Mucosa of descending colon (tissue), 3 donors: ENCODE data around the gene PPP1R17. TPM values are rescaled to one million over a fixed set of nuclear protein-coding genes. Genes with fewer than 3 reads are reported as not detected.

Source experiments
- ATAC-seq: fragments of 200-7000 bp; cut with Tn5 transposase; one replicate; pipeline ENCODE4 v1.9.1; 2020; ENCODE audit warnings: mild to moderate bottlenecking, moderate library complexity
- DNase-seq, 3 donors: peaks; one replicate each; pipeline ENCODE4 v3.0.0-alpha.2; 2020
- H3K36me3 ChIP-seq: fragments of 200-600 bp; one replicate; pipeline ENCODE4 v1.8.0; 2021; ENCODE audit warnings: low read depth, mild to moderate bottlenecking
- H3K4me1 ChIP-seq: fragments of 200-600 bp; one replicate; pipeline ENCODE4 v1.8.0; 2021; ENCODE audit warnings: low read depth, mild to moderate bottlenecking
- H3K4me3 ChIP-seq: fragments of 200-600 bp; one replicate; pipeline ENCODE4 v1.8.0; 2021; ENCODE audit warnings: mild to moderate bottlenecking
- H3K9me3 ChIP-seq: fragments of 200-600 bp; one replicate; pipeline ENCODE4 v1.8.0; 2021; ENCODE audit warnings: mild to moderate bottlenecking
- CTCF ChIP-seq: fragments of 200-600 bp; IDR thresholded peaks from one replicate; pipeline ENCODE4 v1.8.0; 2022; ENCODE audit warnings: antibody characterized with exemption, mild to moderate bottlenecking
- intact Hi-C, 2 donors: fragments of 100-400 bp; cut with DNase I in 1 of 2; cut with micrococcal nuclease in 1 of 2; formaldehyde crosslinking; loops; one replicate each; pipeline versions ENCODE4 v1.11.0 to v1.11.1; 2022; cut with DNase I, micrococcal nuclease
- total RNA-seq, 3 donors: library from RNA; stranded (reverse); fragmentation: NEBNext Ultra II Directional in 2 of 3; extraction: Animal tissue kit (Norgen Biotek cat#: 25700) in 2 of 3; gene quantifications; one replicate each; pipeline versions ENCODE4 v1.2.1 to v1.2.4, GENCODE V29; 2021 to 2023
- donor health status: DM: no; HTN: no; CAD: no; lungs with moderate emphysema.
- donor health status: DM: no; HTN: no; CAD: no.
- donor health status: DM: no; HTN: yes; CAD: no.

The PPP1R17 gene
- total RNA-seq, 3 donors from 2014 or later: not detected

GRCh38 chr7:31665546-31665945 lies 21.5 kb upstream of the PPP1R17 start:
- TF ChIP-seq CTCF: no peak

GRCh38 chr7:31669461-31669860 lies 17.6 kb upstream of the PPP1R17 start:
- Histone ChIP-seq H3K4me1 (no peaks in the 10 kb centered on the region), H3K4me3 (no peak overlapping the region), H3K36me3 (no peaks in the 10 kb centered on the region), H3K9me3 (no peaks in the 10 kb centered on the region)
- ATAC-seq (no peak), DNase-seq (no peak)
- intact Hi-C loops: no loop called here
- no peak for TF ChIP-seq CTCF

More at GRCh38 chr7:31665546-31665945, 21.5 kb upstream of the PPP1R17 start:
- intact Hi-C loops: no loop called here
- DNase-seq (no peak), ATAC-seq (no peak)
- Histone ChIP-seq H3K4me3 (no peak overlapping the region), H3K36me3 (no peaks in the 10 kb centered on the region), H3K4me1 (no peaks in the 10 kb centered on the region), H3K9me3 (no peaks in the 10 kb centered on the region)

GRCh38 chr7:31679574-31680305 lies 7.3 kb upstream of the PPP1R17 start:
- no peak for TF ChIP-seq CTCF
- H3K4me1 ChIP-seq: no peaks in the 10 kb centered on the region
- no peak for ATAC-seq
- no peaks in the 10 kb centered on the region for H3K36me3 ChIP-seq
- intact Hi-C loops: no loop called here
- H3K4me3 ChIP-seq: no peak overlapping the region
- H3K9me3 ChIP-seq: no peaks in the 10 kb centered on the region
- DNase-seq: no peak

GRCh38 chr7:31683445-31684225 lies 3.4 kb upstream of the PPP1R17 start:
- TF ChIP-seq CTCF: no peak
- ATAC-seq (no peak), DNase-seq (no peak)
- Histone ChIP-seq H3K36me3 (no peaks in the 10 kb centered on the region), H3K4me3 (no peak overlapping the region), H3K4me1 (no peaks in the 10 kb centered on the region), H3K9me3 (no peaks in the 10 kb centered on the region)
- intact Hi-C loops: no loop called here

GRCh38 chr7:31688372-31688771 lies 1.4 kb downstream of the PPP1R17 start:
- intact Hi-C loops: no loop called here
- no peak for ATAC-seq
- TF ChIP-seq CTCF: no peak
- no peaks in the 10 kb centered on the region for H3K36me3 ChIP-seq
- H3K4me3 ChIP-seq: no peak overlapping the region
- DNase-seq: peak in 1 of 3 donors; percentile 6
- no peaks in the 10 kb centered on the region for H3K9me3 ChIP-seq
- H3K4me1 ChIP-seq: no peaks in the 10 kb centered on the region
